Stimulated activated CD4-positive, alpha-beta T cell treated with anti-CD3 and anti-CD28 coated beads, Interleukin-4, amount 100 ng/mL, for 24 hours (primary cell): ENCODE data around the gene EIF3K.

ENCODE experiments used
- DNase-seq: peaks from one replicate; pipeline ENCODE4 v3.0.0-alpha.2; 2020

The EIF3K gene

GRCh38 chr19:38669552-38669951 lies 50.6 kb downstream of the EIF3K start:
- DNase-seq: no peak

- no peak for DNase-seq
These were observed 52.0 kb downstream of the EIF3K start for GRCh38 chr19:38670921-38671398.

GRCh38 chr19:38671654-38672053 lies 52.7 kb downstream of the EIF3K start:
- no peak for DNase-seq

DNA sequence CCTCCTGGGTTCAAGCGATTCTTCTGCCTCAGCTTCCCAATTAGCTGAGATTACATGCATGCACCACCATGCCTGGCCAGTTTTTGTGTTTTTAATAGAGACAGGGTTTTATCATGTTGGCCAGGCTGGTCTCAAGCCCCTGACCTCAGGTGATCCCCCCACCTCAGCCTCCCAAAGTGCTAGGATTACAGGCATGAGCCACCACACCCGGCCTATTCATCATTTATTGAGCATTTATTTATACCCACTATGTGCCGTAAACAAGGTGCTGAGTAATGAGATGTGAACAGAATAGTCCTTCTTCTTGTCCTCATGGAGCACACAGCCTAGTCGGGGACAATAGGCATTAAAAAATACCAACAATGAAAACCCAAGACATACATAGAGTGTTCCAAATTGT lies 54.0 kb downstream of the EIF3K start:
- no peak for DNase-seq

GRCh38 chr19:38674388-38675171 lies 55.6 kb downstream of the EIF3K start:
- no peak for DNase-seq

- no peak for DNase-seq
These were observed 56.6 kb downstream of the EIF3K start for GRCh38 chr19:38675611-38676010.

DNA sequence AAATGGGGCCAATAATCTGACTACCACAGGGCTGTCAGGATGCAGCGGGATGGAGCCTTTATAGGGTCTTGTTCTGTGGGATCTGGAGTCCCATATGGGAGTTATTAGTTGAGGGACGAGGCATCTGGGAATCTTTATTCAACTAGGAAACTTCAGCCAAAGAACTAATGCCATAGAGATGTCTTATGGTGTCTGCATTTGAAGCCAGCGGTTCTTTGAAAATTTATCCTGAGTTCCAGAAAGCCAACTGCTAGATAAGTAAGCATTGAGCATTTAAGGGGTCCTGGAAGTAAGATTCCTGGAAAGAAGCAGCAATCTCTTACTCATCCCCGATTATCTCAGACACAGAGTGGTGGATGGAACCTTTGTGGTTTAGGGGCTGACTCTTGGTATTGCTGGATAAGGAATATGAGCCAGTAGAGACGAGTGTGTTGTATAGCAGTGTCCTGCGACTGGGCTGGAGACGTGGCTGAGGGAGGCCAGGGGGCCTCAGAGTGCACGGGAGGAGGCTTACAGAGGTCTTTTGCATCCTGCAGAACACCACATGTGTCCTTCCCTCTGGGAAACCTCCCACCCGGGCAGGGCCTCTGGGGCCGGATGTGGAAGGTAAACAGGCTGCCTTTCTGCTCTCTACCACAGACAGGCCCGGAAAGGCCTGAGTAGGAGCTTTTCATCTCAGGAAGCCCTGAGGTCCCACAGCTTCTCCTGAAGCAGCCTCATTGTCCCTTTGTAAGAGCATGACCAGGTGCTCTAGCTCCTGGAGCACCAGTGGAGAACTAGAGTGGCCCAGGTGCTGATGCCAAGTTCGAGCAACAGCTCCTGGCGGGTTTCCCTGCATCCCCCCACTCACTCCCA lies 57.3 kb downstream of the EIF3K start:
- DNase-seq: no peak

DNA sequence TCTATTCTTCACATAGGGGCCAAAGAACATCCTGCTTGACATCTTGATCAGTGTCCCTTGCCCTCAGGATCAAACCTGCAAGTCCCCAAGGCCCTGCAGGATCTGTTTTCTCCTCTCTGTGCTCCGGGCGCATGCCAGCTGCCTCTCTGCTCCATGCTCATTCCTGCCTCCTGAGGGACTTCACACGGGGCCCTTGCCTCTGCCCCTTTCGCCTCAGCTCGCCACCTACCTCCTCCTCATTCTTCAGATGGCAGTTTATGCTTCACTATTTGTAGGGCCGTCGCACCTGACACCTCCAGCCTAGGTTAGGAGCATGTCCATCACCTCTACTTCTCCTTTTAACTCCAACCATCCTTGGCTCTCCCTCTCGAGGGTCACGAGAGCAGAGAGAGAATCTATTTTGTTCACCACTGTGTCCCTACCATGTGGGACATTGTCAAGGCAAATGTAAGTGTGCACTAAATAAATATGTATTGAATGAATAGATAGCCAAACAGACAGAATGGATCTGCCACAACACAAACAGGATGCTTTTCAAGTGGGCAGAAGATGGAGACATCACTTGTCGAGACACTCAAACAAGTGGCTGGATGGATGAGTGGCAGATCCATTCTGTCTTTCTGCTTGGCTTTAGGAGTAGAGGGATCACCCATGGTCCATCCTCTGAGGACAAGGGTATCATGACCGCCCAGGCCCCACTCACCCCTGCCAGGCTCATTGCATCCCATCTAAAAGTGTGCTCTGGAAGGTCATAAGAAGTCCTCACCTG lies 58.1 kb downstream of the EIF3K start:
- DNase-seq: no peak

DNA sequence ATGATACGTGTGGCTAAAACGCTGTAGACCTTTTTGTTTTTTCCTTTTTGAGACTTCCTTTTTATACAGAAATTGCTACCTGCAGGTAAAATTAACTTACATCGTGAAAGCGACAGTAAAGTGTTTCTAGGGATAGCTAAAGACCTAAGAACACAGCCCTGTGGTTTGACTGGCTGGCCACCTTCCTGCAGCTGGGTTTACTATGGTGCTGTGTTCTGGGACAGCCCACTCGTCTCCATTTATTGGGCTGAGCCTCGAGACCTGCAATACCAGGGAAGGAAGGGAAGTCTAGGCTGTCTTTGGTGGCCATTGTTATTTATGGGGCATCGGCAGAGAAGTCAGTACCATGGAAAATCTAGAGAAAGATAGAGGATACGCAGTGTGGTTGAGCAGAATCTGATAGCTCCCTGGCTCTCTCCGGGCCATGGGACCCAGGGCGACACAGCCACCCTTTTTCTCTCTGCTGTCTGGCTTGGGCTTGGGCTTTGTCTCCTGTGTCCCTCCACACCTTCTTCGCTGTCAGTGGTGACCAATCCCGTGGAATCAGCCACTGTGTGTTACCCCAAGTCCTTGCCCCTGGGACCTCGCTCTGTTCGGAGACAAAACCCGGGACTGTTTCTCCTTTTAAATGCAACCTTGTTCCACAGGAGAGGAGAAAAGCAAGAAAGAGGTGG lies 59.4 kb downstream of the EIF3K start:
- no peak for DNase-seq

GRCh38 chr19:38678891-38679494 lies 60.0 kb downstream of the EIF3K start:
- no peak for DNase-seq

DNA sequence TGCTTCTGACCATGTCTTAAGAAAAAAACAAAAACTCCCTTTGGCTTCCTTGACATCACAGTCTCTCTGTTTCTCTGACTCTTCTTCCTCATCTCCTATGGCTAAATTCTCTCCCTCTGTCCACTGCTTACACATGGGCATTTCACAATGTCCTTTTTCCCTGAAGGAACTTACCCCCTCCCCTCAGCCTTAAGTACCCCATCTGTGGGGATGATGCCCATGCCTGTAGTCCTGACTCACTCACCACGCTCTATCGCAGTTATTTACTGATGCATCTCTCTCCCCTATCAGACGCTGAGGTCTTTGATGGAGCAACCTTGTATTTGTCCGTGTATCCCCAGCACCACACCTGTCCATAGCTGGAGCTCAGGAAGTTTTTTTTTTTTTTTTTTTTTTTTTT lies 60.9 kb downstream of the EIF3K start:
- DNase-seq: no peak

DNA sequence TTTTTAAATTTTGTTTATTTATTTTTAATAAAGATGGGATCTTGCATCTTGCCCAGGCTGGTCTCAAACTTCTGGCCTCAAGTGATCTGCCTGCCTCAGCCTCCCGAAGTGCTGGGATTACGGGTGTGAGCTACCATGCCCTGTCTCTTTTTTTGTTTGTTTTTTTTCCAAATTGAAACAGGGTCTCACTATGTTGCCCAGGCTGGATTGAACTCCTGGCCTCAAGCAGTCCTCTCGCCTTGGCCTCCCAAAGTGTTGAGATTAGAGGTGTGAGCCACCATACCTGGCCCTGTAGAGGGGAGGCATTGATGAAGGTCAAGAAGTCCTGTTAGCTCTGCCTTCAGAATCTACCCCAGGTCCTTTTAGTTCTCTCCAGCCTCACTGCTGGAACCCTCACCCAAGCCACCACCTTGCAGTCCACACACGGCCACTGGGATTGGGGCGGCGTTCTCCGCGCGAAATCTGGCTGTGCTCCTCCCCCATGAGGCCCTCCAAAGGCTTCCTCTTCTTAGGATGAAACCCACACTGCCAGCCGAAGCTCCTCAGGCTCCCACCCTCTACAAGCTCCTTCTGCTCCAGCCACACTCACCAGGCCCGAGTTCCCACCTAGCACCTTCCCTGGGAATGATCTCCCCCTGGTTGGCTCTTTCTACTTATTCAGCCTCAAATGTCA lies 63.3 kb downstream of the EIF3K start:
- DNase-seq: no peak

GRCh38 chr19:38682872-38683392 lies 63.9 kb downstream of the EIF3K start:
- DNase-seq: no peak

DNA sequence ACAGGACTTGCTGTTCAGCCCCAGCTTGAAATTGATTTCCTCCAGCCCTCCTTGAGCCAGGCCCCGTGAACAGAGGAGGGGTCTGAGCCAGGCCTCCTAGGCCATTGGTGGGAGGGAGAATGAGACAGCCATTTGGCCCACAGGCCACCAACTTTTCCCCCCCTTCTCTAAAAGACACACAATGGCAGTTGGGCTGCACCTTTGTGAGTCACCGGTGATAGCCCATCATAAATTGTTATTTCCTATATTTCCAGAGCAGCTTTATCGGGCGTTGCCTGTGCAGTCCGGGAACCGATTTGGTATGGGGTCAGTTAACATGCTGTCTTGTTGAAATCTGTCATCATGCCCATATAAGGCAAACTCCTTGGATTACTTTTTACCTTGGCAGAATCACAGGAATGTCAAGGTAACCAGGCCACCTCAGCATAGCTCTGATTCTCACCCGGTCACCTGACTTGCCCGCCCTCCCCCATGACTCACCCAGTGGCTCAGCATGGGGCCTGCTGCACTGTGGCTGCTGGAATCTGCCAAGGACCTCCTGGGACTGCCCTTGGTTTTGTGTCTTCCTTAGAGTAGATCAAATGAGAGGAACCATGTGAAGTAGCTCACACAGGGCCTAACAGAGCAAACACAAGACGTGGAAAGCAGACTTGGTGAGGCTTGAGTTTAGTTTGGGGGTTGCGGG lies 64.5 kb downstream of the EIF3K start:
- DNase-seq: peak; percentile 54

DNA sequence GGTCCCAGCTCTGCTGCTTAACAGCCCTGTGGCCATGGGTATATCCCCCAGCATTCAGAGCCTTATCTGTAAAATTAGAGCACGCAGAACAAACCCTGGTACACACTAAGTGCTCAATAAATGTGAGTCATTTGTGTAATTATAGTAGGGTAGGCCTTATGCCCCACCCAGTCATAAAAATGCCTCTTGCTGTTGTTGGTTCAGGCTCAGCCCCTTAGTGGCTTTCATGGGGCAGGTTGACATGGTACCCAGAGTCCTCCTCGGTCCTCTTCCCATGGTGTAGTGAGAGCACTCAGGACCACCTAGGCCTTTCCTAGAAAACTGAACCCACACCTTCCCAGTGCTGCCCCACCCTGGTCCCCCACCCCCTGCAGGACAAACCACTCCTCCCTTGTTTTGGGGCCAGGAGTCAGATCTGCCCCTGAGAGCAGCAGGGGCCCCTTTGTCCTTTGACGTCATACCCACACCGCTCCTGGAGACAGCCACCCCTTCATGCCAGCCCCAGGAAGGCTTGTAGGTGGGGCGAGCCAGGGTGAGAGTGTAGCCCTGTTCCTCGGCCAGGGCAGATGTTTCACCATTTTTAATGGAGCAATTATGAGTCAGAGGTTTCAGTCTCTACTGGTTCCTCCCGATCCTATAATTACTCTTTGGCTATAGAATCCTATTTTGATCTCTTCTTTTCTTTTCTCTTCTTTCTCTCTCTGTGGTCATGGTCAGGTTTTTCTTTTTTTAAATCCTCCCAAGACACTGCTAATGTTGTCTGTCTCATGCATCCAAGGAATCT lies 65.3 kb downstream of the EIF3K start:
- peak; percentile 21 for DNase-seq

- no peak for DNase-seq
These were observed 66.1 kb downstream of the EIF3K start for GRCh38 chr19:38684862-38685665.

GRCh38 chr19:38685666-38686529 lies 66.9 kb downstream of the EIF3K start:
- no peak for DNase-seq

DNA sequence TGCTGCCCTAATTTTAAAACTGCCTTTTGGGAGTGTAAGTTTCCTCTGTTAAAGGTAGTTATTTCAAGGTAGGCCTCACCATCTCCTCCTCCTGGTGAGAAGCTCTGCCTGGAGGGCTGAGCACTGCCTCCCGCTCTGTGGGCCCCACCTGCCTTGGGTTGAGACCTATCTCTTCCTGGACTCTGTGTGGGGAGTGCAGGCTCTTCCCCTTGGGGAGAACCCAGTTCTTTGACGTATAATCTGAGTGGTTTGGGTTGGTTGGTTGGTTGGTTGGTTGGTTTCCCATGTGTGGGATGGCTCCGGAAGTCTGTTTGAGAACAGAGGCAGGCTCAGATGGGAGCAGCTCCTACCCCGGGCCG lies 67.5 kb downstream of the EIF3K start:
- DNase-seq: peak; percentile 30
